HUES6 (cell line): ENCODE data around the gene PLBD1.

ENCODE experiments used
- H3K27ac ChIP-seq: 2 replicates; pipeline ENCODE4 v1.7.0; 2013; ENCODE audit warnings: low read depth, mild to moderate bottlenecking, low read length, inconsistent platforms
- H3K27me3 ChIP-seq: 2 replicates; pipeline ENCODE4 v1.6.1; 2013; ENCODE audit warnings: low read length; ENCODE audit not compliant: control insufficient read depth, insufficient read depth
- H3K36me3 ChIP-seq: 2 replicates; pipeline ENCODE4 v1.6.1; 2013; ENCODE audit warnings: low read length; ENCODE audit not compliant: control insufficient read depth, insufficient read depth
- H3K4me1 ChIP-seq: 2 replicates; pipeline ENCODE4 v1.6.1; 2013; ENCODE audit warnings: low read length; ENCODE audit not compliant: control insufficient read depth, insufficient read depth
- H3K4me3 ChIP-seq: 2 replicates; pipeline ENCODE4 v1.5.1; 2013; ENCODE audit warnings: low read depth, low read length
- H3K9ac ChIP-seq: one replicate; pipeline ENCODE4 v1.6.1; 2013; ENCODE audit warnings: mild to moderate bottlenecking, low read length
- H3K9me3 ChIP-seq: 2 replicates; pipeline ENCODE4 v1.6.1; 2013; ENCODE audit warnings: low read depth, low read length; ENCODE audit not compliant: control insufficient read depth, insufficient read depth

PLBD1 gene

DNA sequence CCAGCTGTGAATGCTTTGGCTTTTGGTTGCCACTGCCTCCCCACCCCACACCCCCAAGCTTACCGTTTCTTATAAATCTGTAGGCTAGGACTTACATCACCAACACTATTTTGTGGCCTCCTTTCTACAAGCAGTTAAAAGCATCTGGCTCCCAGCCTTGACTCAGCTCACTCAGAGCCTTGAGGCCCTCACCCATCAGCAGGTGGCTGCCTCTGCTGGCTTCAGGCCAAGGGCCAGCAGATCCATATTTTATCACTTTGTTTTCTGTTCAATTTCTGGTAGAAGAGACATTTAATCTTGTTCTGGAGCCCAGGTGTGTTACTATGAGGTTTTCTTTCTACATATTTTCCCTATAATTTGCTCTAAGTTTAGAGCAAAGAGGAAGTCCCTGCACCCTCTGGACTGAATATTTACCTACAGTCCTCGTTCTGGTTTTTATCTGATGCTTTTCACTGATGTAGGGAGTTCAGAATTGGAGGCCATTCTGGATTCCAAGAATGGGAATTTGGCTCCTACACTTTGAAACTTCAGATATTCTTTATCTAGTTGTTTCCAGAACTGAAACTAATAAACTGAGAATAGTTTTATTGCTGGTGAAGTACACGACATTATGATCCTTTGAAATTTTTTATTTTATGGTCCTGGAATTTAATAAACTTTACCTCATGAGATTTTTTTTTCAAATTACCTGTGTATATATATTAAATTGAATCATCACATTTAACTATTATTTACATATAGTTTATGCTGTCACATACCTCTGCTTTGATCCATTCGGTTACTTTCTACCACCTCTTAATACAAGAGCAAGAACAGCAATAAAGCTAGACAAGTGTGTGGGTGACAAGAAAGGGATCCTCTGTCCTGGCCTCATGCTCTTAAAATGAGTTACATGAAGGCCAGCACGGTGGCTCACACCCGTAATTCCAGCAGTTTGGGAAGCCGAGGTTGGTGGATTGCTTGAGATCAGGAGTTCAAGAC lies 22.2 kb downstream of the PLBD1 start:
- H3K27me3 ChIP-seq, result no peaks in the 10 kb centered on the region

GRCh38 chr12:14540801-14541462 lies 26.8 kb downstream of the PLBD1 start:
- Histone ChIP-seq H3K4me1 (no peaks in the 10 kb centered on the region), H3K27ac (no peak overlapping the region), H3K9me3 (no peaks in the 10 kb centered on the region), H3K4me3 (no peak overlapping the region), H3K27me3 (no peaks in the 10 kb centered on the region), H3K36me3 (0 out of 2 replicates have a peak, but pooled peaks cover 4% of the 10 kb centered on the region), H3K9ac (no peak overlapping the region)

More for the DNA sequence above, 22.2 kb downstream of the PLBD1 start:
- Histone ChIP-seq H3K9ac (no peak overlapping the region), H3K4me3 (no peak overlapping the region), H3K27ac (no peak overlapping the region), H3K36me3 (no peaks in the 10 kb centered on the region), H3K4me1 (no peaks in the 10 kb centered on the region), H3K9me3 (no peaks in the 10 kb centered on the region)

DNA sequence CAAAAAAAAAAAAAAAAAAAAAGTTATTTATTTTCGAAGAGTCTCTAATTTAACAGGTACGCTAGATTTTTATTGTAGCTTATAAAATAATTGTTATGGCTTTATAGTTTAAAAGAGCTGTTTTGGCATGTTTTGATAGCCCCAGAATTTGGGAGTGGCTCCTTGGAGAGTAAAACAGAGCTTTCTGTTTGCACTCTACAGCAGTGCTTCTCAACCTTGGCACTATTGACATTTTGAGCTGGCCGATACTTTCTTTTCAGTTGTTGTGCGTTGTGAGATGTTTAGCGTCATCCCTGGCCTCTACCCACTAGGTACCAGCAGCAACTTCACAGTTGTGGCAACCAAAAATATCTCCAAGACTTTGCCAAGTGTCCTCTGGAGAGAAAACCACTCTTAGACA lies 30.6 kb downstream of the PLBD1 start:
- no peak overlapping the region for H3K9ac ChIP-seq
- H3K27ac ChIP-seq, result no peak overlapping the region

DNA sequence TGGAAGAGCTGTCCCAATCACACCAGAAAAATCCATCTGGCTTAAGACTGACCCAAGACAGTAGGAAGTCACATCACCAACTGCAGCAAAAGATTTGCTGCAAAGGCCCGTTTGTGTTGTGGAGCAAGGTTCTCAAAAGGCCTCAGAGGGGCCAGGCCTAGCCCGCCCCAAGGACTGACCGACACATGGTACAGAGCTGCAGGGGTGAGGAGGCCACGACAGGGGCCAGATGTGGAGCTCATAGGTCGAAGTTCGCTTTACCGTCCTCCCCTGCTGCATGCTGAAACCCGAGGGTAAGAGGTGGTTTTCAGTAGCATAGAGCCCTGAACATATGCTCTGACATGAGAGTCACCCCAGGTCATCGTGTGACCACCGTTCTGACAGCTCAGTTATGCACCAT lies 35.5 kb downstream of the PLBD1 start:
- no peak overlapping the region for H3K27ac ChIP-seq
- H3K36me3 ChIP-seq, result 0 out of 2 replicates have a peak, but pooled peaks cover 4% of the 10 kb centered on the region
- no peak overlapping the region for H3K4me3 ChIP-seq
- H3K4me1 ChIP-seq, result peaks cover 5% of the 10 kb centered on the region; the same call in 1 of the 2 replicates
- no peaks in the 10 kb centered on the region for H3K27me3 ChIP-seq
- H3K9ac ChIP-seq, result no peak overlapping the region
- H3K9me3 ChIP-seq, result no peaks in the 10 kb centered on the region

More for the DNA sequence above, 30.6 kb downstream of the PLBD1 start:
- Histone ChIP-seq H3K4me3 (no peak overlapping the region), H3K4me1 (no peaks in the 10 kb centered on the region), H3K36me3 (0 out of 2 replicates have a peak, but pooled peaks cover 4% of the 10 kb centered on the region), H3K27me3 (no peaks in the 10 kb centered on the region), H3K9me3 (no peaks in the 10 kb centered on the region)

- H3K9me3 ChIP-seq, result no peaks in the 10 kb centered on the region; the same call in 1 of the 2 replicates
- no peak overlapping the region for H3K4me3 ChIP-seq
- no peaks in the 10 kb centered on the region for H3K27me3 ChIP-seq
- no peak overlapping the region for H3K9ac ChIP-seq
- H3K36me3 ChIP-seq, result no peaks in the 10 kb centered on the region
- no peaks in the 10 kb centered on the region for H3K4me1 ChIP-seq
- H3K27ac ChIP-seq, result no peak overlapping the region
Observed at GRCh38 chr12:14525964-14526363, 41.7 kb downstream of the PLBD1 start.

DNA sequence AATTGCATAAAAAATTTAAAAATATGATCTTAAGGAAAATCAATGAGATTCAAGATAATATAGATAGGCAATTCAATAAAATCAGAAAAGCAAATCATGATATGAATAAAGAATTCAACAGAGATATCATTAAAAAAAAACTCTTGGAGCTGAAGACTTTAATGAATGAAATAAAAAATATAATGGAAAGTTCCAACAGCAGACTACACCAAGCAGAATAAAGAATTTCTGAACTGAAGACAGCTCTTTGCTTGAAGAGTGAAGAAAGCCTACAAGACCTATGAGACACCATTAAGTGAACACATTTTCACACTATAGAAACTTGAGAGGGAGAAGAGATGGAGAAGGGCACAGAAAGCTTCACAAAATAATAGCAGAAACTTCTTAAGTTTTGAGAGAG lies 45.9 kb downstream of the PLBD1 start:
- H3K27ac ChIP-seq, result no peak overlapping the region
- no peaks in the 10 kb centered on the region for H3K4me1 ChIP-seq
- H3K9me3 ChIP-seq, result no peaks in the 10 kb centered on the region; the same call in 1 of the 2 replicates
- H3K36me3 ChIP-seq, result no peaks in the 10 kb centered on the region
- no peaks in the 10 kb centered on the region for H3K27me3 ChIP-seq
- H3K4me3 ChIP-seq, result no peak overlapping the region
- no peak overlapping the region for H3K9ac ChIP-seq

DNA sequence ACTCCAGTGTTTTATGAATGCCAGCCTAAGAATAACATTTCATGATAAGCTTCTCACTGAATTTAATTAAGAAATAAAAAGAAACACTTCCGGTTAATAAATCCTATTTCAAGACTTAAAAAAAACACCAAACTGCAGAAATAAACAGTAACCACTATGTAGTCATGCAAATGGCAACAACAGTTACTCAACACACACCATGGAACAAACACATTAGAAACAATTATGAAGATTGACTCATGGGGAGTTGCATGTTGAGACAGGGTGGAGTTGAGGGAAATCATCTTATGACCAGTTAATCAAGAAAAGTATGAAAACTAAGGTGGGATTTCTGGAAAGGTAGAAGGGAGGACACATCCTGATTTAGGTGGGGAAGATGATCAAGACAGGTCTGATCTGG lies 52.7 kb downstream of the PLBD1 start:
- Histone ChIP-seq H3K9me3 (no peaks in the 10 kb centered on the region), H3K4me3 (no peak overlapping the region), H3K27me3 (no peaks in the 10 kb centered on the region), H3K4me1 (peaks cover 5% of the 10 kb centered on the region; the same call in 1 of the 2 replicates), H3K27ac (no peak overlapping the region), H3K9ac (no peak overlapping the region), H3K36me3 (no peaks in the 10 kb centered on the region)

DNA sequence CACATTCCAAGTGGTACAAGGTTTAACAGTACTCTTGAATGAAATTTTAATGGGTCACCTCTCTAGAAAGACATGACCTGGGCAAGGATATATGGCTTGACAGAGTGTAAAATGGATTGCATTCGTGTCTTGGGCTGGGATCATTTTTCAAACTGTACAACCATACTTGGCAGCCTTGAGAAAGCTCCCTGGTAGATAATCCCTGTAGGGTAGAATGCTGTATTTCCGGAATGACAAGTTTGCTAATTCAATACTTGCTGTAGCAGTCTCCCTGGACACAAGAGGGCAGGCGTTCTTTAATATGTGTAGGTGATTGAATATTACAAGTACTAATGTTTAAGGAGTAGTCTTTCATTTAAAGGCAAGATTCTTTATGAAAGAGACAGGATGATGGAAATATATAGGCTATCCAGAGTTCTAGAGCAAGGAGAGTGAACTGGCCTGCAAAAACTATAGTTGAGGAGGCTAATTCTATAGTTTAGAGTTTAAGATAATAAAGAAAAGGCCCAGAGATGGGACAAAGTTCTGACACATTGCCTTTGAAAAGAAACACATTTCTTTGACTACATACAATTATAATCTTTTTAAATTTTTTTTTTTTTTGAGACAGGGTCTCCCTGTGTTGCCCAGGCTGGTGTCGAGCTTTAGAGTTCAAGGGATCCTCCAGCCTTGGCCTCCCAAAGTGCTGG lies 53.4 kb downstream of the PLBD1 start:
- Histone ChIP-seq H3K4me3 (no peak overlapping the region), H3K27ac (no peak overlapping the region), H3K9me3 (no peaks in the 10 kb centered on the region)

DNA sequence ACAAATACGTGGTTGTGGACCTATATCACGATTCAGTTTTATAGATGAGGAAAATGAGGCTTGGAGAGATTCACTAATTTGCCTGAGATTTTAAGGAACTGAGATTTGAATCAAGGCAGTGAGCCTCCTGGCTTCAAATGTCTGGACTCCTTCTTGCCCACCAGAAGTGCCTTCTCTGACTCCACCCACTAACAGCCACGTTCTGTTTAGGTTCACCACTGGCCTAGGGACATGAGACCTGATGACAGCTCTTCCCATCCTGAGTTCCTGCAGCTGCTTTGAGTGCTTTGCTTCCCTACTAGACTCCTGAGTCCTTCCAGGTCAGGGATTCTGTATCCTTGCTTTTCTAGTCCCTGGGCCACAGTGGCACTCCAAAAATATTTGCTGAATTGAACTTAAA lies 57.1 kb downstream of the PLBD1 start:
- Histone ChIP-seq H3K9ac (no peak overlapping the region), H3K36me3 (peaks cover 7% of the 10 kb centered on the region; the same call in 1 of the 2 replicates), H3K9me3 (no peaks in the 10 kb centered on the region), H3K4me3 (no peak overlapping the region), H3K27me3 (no peaks in the 10 kb centered on the region), H3K27ac (no peak overlapping the region), H3K4me1 (peaks cover 5% of the 10 kb centered on the region; the same call in 1 of the 2 replicates)

More for the DNA sequence above, 53.4 kb downstream of the PLBD1 start:
- 0 out of 2 replicates have a peak, but pooled peaks cover 3% of the 10 kb centered on the region for H3K36me3 ChIP-seq
- no peak overlapping the region for H3K9ac ChIP-seq
- peaks cover 5% of the 10 kb centered on the region; the same call in 1 of the 2 replicates for H3K4me1 ChIP-seq
- H3K27me3 ChIP-seq, result no peaks in the 10 kb centered on the region

- Histone ChIP-seq H3K36me3 (peaks cover 18% of the 10 kb centered on the region; the same call in 1 of the 2 replicates), H3K9ac (no peak overlapping the region), H3K4me3 (no peak overlapping the region), H3K4me1 (peaks cover 5% of the 10 kb centered on the region; the same call in 1 of the 2 replicates), H3K27ac (no peak overlapping the region), H3K9me3 (no peaks in the 10 kb centered on the region), H3K27me3 (no peaks in the 10 kb centered on the region)
Observed at GRCh38 chr12:14505626-14506596, 61.8 kb downstream of the PLBD1 start.
